HEK293 (cell line): Measurements from ENCODE around the gene SPTSSB.

Experiments
- CTCF ChIA-PET: fragments of 350-600 bp; formaldehyde crosslinking; extraction: SDS; loops from one replicate; lab custom pipeline; 2021; ENCODE audit warnings: antibody characterized with exemption; lab: Yijun Ruan, JAX
- POLR2A ChIA-PET: fragments of 300-600 bp; formaldehyde crosslinking; extraction: SDS; loops from one replicate; lab custom pipeline; 2020; ENCODE audit warnings: antibody characterized with exemption, inconsistent platforms; lab: Yijun Ruan, JAX
- H3K27ac ChIP-seq: fragments of 200-500 bp; sonication (Bioruptor generic); 2 replicates; pipeline ENCODE4 v1.5.1; 2014; ENCODE audit warnings: low read depth, low read length, control low read depth, inconsistent platforms; ENCODE audit errors: extremely low read depth
- H3K36me3 ChIP-seq, 2 experiments: fragments of 200-500 bp in 1 of 2; sonication (Bioruptor generic) in 1 of 2; 1 replicate in 1 of 2; 2 replicates in 1 of 2; pipeline ENCODE4 v1.5.1; 2014 to 2017; ENCODE audit warnings: inconsistent platforms in 2 of 2, low read length in 2 of 2; ENCODE audit not compliant: control insufficient read depth in 2 of 2, insufficient read depth in 1 of 2
- H3K4me1 ChIP-seq: fragments of 200-500 bp; sonication (Bioruptor generic); 2 replicates; pipeline ENCODE4 v1.5.1; 2014; ENCODE audit warnings: mild to moderate bottlenecking, low read length, inconsistent platforms; ENCODE audit not compliant: control insufficient read depth, insufficient read depth
- H3K4me3 ChIP-seq: 2 replicates; pipeline ENCODE4 v1.5.1; 2011; ENCODE audit warnings: low read depth, mild to moderate bottlenecking, control low read depth, low read length, moderate library complexity
- H3K9me3 ChIP-seq: fragments of 200-500 bp; sonication (Bioruptor generic); 2 replicates; pipeline ENCODE4 v1.5.1; 2014; ENCODE audit warnings: low read depth, low read length, inconsistent platforms; ENCODE audit not compliant: control insufficient read depth, insufficient read depth
- EGR2 ChIP-seq: fragments of 450-650 bp; formaldehyde crosslinking; IDR thresholded peaks from 2 replicates; pipeline ENCODE4 v1.5.1; 2016; ENCODE audit warnings: low read depth, missing biosample characterization, missing genetic modification characterization
- HOXC10 ChIP-seq: sonication (generic); formaldehyde crosslinking; IDR thresholded peaks from 2 replicates; pipeline ENCODE4 v1.8.1; 2023; ENCODE audit warnings: mild to moderate bottlenecking, missing genetic modification reagents
- YY2 ChIP-seq: fragments of 450-650 bp; formaldehyde crosslinking; IDR thresholded peaks from 2 replicates; pipeline ENCODE4 v1.5.1; 2016; ENCODE audit warnings: missing biosample characterization, missing genetic modification characterization
- ZFP37 ChIP-seq: fragments of 450-650 bp; formaldehyde crosslinking; IDR thresholded peaks from 2 replicates; pipeline ENCODE4 v1.5.1; 2016; ENCODE audit warnings: missing biosample characterization, missing genetic modification characterization
- ZNF157 ChIP-seq: fragments of 450-650 bp; formaldehyde crosslinking; IDR thresholded peaks from 2 replicates; pipeline ENCODE4 v1.5.1; 2016; ENCODE audit warnings: missing biosample characterization, missing genetic modification characterization
- ZNF16 ChIP-seq: fragments of 450-650 bp; formaldehyde crosslinking; IDR thresholded peaks from 2 replicates; pipeline ENCODE4 v1.5.1; 2016; ENCODE audit warnings: low read depth, missing biosample characterization, missing genetic modification characterization
- ZNF530 ChIP-seq: fragments of 450-650 bp; formaldehyde crosslinking; IDR thresholded peaks from 2 replicates; pipeline ENCODE4 v1.5.1; 2016; ENCODE audit warnings: low read depth, missing biosample characterization, missing genetic modification characterization
- ZNF600 ChIP-seq: fragments of 450-650 bp; formaldehyde crosslinking; IDR thresholded peaks from 2 replicates; pipeline ENCODE4 v1.5.1; 2016; ENCODE audit warnings: missing biosample characterization, missing genetic modification characterization
- ZNF654 ChIP-seq: fragments of 450-650 bp; formaldehyde crosslinking; IDR thresholded peaks from 2 replicates; pipeline ENCODE4 v1.5.1; 2016; ENCODE audit warnings: low read depth, missing biosample characterization, missing genetic modification characterization
- ZNF777 ChIP-seq: fragments of 450-650 bp; formaldehyde crosslinking; IDR thresholded peaks from 2 replicates; pipeline ENCODE4 v1.5.1; 2017; ENCODE audit warnings: missing biosample characterization, missing genetic modification characterization, borderline replicate concordance
- TF ChIP-seq, protein P1 (sequence below): fragments of 450-650 bp; formaldehyde crosslinking; IDR thresholded peaks from 2 replicates; pipeline ENCODE4 v1.5.1; 2017; ENCODE audit warnings: missing biosample characterization, missing genetic modification characterization
- TF ChIP-seq, protein P2 (sequence below): fragments of 450-650 bp; formaldehyde crosslinking; IDR thresholded peaks from 2 replicates; pipeline ENCODE4 v1.5.1; 2016; ENCODE audit warnings: missing biosample characterization, missing genetic modification characterization, borderline replicate concordance
- TF ChIP-seq, protein P3 (sequence below): fragments of 450-650 bp; formaldehyde crosslinking; IDR thresholded peaks from 2 replicates; pipeline ENCODE4 v1.5.1; 2017; ENCODE audit warnings: missing biosample characterization, missing genetic modification characterization
- TF ChIP-seq, protein P4 (sequence below): fragments of 450-650 bp; formaldehyde crosslinking; IDR thresholded peaks from 2 replicates; pipeline ENCODE4 v1.5.1; 2017; ENCODE audit warnings: missing biosample characterization, missing genetic modification characterization
- TF ChIP-seq, protein P5 (sequence below): fragments of 450-650 bp; formaldehyde crosslinking; IDR thresholded peaks from 2 replicates; pipeline ENCODE4 v1.5.1; 2016; ENCODE audit warnings: missing biosample characterization, missing genetic modification characterization

SPTSSB gene

DNA sequence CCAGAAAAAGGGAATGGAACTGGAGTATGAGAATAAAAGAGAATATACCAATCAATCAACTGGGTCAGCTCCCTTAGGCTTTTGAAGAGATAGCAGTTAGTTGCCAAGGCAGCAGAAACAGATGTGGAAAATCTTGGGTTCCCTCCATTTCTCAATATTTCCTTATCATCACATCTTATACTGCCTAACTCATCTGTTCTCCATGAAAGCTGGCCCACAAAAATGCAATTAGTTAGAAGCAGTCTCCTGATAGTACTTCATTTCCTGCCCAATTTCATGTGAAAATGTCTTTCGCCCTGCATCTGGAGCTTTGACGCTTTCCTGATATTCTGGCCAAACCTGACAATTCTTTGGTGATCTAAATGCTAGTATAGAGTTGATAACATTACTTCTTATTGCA lies 30.1 kb upstream of the SPTSSB start (continued):
- TF ChIP-seq, protein P1, sequence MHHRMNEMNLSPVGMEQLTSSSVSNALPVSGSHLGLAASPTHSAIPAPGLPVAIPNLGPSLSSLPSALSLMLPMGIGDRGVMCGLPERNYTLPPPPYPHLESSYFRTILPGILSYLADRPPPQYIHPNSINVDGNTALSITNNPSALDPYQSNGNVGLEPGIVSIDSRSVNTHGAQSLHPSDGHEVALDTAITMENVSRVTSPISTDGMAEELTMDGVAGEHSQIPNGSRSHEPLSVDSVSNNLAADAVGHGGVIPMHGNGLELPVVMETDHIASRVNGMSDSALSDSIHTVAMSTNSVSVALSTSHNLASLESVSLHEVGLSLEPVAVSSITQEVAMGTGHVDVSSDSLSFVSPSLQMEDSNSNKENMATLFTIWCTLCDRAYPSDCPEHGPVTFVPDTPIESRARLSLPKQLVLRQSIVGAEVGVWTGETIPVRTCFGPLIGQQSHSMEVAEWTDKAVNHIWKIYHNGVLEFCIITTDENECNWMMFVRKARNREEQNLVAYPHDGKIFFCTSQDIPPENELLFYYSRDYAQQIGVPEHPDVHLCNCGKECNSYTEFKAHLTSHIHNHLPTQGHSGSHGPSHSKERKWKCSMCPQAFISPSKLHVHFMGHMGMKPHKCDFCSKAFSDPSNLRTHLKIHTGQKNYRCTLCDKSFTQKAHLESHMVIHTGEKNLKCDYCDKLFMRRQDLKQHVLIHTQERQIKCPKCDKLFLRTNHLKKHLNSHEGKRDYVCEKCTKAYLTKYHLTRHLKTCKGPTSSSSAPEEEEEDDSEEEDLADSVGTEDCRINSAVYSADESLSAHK (tag by site-specific recombination) = no peak
- TF ChIP-seq, protein P2, sequence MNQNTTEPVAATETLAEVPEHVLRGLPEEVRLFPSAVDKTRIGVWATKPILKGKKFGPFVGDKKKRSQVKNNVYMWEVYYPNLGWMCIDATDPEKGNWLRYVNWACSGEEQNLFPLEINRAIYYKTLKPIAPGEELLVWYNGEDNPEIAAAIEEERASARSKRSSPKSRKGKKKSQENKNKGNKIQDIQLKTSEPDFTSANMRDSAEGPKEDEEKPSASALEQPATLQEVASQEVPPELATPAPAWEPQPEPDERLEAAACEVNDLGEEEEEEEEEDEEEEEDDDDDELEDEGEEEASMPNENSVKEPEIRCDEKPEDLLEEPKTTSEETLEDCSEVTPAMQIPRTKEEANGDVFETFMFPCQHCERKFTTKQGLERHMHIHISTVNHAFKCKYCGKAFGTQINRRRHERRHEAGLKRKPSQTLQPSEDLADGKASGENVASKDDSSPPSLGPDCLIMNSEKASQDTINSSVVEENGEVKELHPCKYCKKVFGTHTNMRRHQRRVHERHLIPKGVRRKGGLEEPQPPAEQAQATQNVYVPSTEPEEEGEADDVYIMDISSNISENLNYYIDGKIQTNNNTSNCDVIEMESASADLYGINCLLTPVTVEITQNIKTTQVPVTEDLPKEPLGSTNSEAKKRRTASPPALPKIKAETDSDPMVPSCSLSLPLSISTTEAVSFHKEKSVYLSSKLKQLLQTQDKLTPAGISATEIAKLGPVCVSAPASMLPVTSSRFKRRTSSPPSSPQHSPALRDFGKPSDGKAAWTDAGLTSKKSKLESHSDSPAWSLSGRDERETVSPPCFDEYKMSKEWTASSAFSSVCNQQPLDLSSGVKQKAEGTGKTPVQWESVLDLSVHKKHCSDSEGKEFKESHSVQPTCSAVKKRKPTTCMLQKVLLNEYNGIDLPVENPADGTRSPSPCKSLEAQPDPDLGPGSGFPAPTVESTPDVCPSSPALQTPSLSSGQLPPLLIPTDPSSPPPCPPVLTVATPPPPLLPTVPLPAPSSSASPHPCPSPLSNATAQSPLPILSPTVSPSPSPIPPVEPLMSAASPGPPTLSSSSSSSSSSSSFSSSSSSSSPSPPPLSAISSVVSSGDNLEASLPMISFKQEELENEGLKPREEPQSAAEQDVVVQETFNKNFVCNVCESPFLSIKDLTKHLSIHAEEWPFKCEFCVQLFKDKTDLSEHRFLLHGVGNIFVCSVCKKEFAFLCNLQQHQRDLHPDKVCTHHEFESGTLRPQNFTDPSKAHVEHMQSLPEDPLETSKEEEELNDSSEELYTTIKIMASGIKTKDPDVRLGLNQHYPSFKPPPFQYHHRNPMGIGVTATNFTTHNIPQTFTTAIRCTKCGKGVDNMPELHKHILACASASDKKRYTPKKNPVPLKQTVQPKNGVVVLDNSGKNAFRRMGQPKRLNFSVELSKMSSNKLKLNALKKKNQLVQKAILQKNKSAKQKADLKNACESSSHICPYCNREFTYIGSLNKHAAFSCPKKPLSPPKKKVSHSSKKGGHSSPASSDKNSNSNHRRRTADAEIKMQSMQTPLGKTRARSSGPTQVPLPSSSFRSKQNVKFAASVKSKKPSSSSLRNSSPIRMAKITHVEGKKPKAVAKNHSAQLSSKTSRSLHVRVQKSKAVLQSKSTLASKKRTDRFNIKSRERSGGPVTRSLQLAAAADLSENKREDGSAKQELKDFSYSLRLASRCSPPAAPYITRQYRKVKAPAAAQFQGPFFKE (tag by site-specific recombination) = no peak

DNA sequence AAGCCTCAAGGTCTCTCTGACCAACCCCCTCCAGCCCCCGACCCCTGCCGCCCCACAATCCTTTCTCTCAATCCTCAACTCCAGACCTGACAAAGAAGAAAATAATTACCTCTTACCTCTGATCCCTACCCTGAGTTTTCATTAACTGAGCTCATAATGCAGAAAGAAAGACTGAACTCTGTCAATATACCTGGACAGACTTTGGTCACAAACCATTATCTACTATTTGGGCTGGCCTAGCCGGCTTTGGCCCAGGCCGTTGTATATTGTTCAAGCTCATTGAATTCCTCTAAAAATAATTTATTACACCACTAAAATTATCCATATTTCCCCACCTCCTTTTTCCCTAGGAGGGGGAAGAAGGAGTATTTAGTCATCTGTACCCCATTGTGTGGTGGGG lies 29.3 kb upstream of the SPTSSB start:
- Histone ChIP-seq H3K9me3 (no peaks in the 10 kb centered on the region), H3K36me3 (no peaks in the 10 kb centered on the region), H3K27ac (no peak overlapping the region), H3K4me1 (no peaks in the 10 kb centered on the region), H3K4me3 (no peak overlapping the region)
- TF ChIP-seq ZNF16 (tag by site-specific recombination) = no peak
- TF ChIP-seq, protein P3, sequence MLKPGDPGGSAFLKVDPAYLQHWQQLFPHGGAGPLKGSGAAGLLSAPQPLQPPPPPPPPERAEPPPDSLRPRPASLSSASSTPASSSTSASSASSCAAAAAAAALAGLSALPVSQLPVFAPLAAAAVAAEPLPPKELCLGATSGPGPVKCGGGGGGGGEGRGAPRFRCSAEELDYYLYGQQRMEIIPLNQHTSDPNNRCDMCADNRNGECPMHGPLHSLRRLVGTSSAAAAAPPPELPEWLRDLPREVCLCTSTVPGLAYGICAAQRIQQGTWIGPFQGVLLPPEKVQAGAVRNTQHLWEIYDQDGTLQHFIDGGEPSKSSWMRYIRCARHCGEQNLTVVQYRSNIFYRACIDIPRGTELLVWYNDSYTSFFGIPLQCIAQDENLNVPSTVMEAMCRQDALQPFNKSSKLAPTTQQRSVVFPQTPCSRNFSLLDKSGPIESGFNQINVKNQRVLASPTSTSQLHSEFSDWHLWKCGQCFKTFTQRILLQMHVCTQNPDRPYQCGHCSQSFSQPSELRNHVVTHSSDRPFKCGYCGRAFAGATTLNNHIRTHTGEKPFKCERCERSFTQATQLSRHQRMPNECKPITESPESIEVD = no peak
- no peak for TF ChIP-seq ZNF777 (tag by site-specific recombination)
- TF ChIP-seq EGR2 (tag by site-specific recombination) = no peak
- no peak for TF ChIP-seq ZNF157
- ChIA-PET POLR2A (no interaction called here), CTCF (no interaction called here)

DNA sequence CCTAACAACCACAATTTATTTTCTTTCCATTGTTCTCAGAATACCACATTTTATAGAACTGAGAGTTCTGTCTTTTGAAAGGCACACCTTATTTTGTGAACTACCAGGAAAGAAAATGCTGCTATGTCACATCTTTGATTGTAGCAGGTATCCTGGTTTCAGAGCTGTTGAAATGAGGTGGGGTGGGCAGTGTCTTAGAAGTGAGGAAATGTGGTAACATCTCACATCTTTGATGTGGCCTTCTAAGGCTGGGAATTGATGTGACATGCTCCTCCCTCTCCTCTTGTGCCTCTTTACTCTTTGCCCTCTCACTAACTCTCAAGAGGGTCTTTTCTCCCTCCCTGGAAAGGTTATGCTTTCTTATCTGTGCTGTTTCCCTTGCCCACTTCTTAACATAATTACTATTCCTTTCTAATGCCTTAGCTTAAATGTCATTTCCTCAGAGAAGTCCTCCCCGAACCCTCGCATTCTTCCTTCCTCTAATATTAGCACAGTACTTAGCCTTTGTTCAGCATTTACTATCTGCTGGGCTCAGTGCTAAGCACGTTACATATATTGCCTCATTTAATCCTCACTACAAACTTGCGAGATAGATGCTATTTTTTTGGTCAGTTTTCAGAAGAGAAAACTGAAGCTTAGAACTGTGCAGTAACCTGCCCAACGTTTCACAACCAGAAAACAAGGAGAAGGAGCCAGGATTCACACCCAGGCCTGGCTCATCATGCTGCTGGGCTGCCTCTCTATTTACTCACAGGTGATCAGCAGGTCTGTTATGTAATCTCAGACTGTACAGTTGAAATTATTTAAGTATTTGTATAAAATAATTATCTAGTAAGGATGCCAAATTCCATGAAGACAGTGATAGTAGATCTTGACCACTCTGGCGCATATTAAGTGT lies 24.0 kb upstream of the SPTSSB start:
- POLR2A ChIA-PET = no interaction called here

More for the DNA sequence above, 24.0 kb upstream of the SPTSSB start:
- no peaks in the 10 kb centered on the region for H3K9me3 ChIP-seq
- CTCF ChIA-PET = no interaction called here
- no peaks in the 10 kb centered on the region for H3K4me1 ChIP-seq
- H3K36me3 ChIP-seq = no peaks in the 10 kb centered on the region
- H3K27ac ChIP-seq = no peak overlapping the region
- no peak overlapping the region for H3K4me3 ChIP-seq
- TF ChIP-seq ZNF530 (tag by site-specific recombination) = no peak
- TF ChIP-seq, protein P1 (tag by site-specific recombination) = no peak
- no peak for TF ChIP-seq ZNF654 (tag by site-specific recombination)
- TF ChIP-seq ZFP37 (tag by site-specific recombination) = no peak
- no peak for TF ChIP-seq EGR2 (tag by site-specific recombination)
- no peak for TF ChIP-seq HOXC10 (CRISPR knock-in tag)
- TF ChIP-seq, protein P4, sequence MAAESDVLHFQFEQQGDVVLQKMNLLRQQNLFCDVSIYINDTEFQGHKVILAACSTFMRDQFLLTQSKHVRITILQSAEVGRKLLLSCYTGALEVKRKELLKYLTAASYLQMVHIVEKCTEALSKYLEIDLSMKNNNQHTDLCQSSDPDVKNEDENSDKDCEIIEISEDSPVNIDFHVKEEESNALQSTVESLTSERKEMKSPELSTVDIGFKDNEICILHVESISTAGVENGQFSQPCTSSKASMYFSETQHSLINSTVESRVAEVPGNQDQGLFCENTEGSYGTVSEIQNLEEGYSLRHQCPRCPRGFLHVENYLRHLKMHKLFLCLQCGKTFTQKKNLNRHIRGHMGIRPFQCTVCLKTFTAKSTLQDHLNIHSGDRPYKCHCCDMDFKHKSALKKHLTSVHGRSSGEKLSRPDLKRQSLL (tag by site-specific recombination) = no peak
- no peak for TF ChIP-seq ZNF600
- no peak for TF ChIP-seq YY2 (tag by site-specific recombination)
- TF ChIP-seq, protein P5, sequence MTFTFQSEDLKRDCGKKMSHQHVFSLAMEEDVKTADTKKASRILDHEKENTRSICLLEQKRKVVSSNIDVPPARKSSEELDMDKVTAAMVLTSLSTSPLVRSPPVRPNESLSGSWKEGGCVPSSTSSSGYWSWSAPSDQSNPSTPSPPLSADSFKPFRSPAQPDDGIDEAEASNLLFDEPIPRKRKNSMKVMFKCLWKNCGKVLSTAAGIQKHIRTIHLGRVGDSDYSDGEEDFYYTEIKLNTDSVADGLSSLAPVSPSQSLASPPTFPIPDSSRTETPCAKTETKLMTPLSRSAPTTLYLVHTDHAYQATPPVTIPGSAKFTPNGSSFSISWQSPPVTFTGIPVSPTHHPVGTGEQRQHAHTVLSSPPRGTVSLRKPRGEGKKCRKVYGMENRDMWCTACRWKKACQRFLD (tag by site-specific recombination) = no peak
- TF ChIP-seq, all 188 proteins: peak for 0
